Loucy (cell line): Measurements from ENCODE around the gene RASA4.
"Not testable (repeated sequence)": the region's sequence is repeated elsewhere in the genome, so short reads cannot be mapped to it uniquely, and the experiment has no call there.

Source experiments
- H2AFZ ChIP-seq: fragments of 200-600 bp; sonication (generic); 2 replicates; pipeline ENCODE4 v1.6.0; 2016; ENCODE audit warnings: antibody characterized with exemption, mild to moderate bottlenecking, low read length, moderate library complexity
- H3F3A ChIP-seq: fragments of 200-600 bp; 2 replicates; pipeline ENCODE4 v1.6.0; 2016; ENCODE audit warnings: antibody characterized with exemption, low read depth, mild to moderate bottlenecking
- H3K27me3 ChIP-seq: fragments of 200-600 bp; sonication (generic); 2 replicates; pipeline ENCODE4 v1.6.1; 2014; ENCODE audit warnings: low read length, mild to moderate bottlenecking; ENCODE audit not compliant: insufficient read depth, poor library complexity, severe bottlenecking
- H3K36me3 ChIP-seq: fragments of 200-600 bp; sonication (generic); 2 replicates; pipeline ENCODE4 v1.6.1; 2016; ENCODE audit warnings: low read length; ENCODE audit not compliant: insufficient read depth
- H3K4me1 ChIP-seq: fragments of 200-600 bp; sonication (generic); 2 replicates; pipeline ENCODE4 v1.5.1; 2014; ENCODE audit warnings: low read length, mild to moderate bottlenecking; ENCODE audit not compliant: insufficient read depth, poor library complexity, severe bottlenecking
- H3K4me2 ChIP-seq: fragments of 200-600 bp; sonication (generic); 2 replicates; pipeline ENCODE4 v1.6.0; 2014; ENCODE audit warnings: antibody characterized with exemption, low read length, low read depth, mild to moderate bottlenecking; ENCODE audit not compliant: poor library complexity, severe bottlenecking
- H3K4me3 ChIP-seq: fragments of 200-600 bp; sonication (generic); 2 replicates; pipeline ENCODE4 v1.5.1; 2014; ENCODE audit warnings: low read length, mild to moderate bottlenecking, mixed read lengths; ENCODE audit not compliant: poor library complexity, severe bottlenecking
- H3K79me2 ChIP-seq: fragments of 200-600 bp; sonication (generic); 2 replicates; pipeline ENCODE4 v1.6.1; 2014; ENCODE audit warnings: low read length; ENCODE audit not compliant: insufficient read depth
- H3K9ac ChIP-seq: fragments of 200-600 bp; sonication (generic); 2 replicates; pipeline ENCODE4 v1.6.0; 2014; ENCODE audit warnings: mild to moderate bottlenecking, low read depth, low read length, moderate library complexity; ENCODE audit not compliant: poor library complexity, severe bottlenecking
- H3K9me2 ChIP-seq: fragments of 200-600 bp; sonication (generic); replicated peaks from 2 replicates; pipeline ENCODE4 v1.6.1; 2016; ENCODE audit warnings: low read depth, low read length, mixed read lengths
- H3K9me3 ChIP-seq: fragments of 200-600 bp; sonication (generic); 2 replicates; pipeline ENCODE4 v1.6.1; 2014; ENCODE audit warnings: mild to moderate bottlenecking, antibody characterized with exemption, low read length, low read depth; ENCODE audit not compliant: insufficient read depth
- H4K20me1 ChIP-seq: fragments of 200-600 bp; sonication (generic); 2 replicates; pipeline ENCODE4 v1.6.0; 2014; ENCODE audit warnings: antibody characterized with exemption, low read length, mild to moderate bottlenecking; ENCODE audit not compliant: insufficient read depth, poor library complexity, severe bottlenecking

RASA4 gene

GRCh38 chr7:102543596-102543995 lies 73.0 kb downstream of the RASA4 start, which contains the start of gene UPK3BL2:
Gene UPK3BL2 (minus strand): TSS chr7:102543696. CDS start chr7:102543636, 60 bp downstream.
- not testable (repeated sequence) for H3K9me3 ChIP-seq, H4K20me1 ChIP-seq, H3K4me2 ChIP-seq, H3K4me3 ChIP-seq, H2AFZ ChIP-seq, H3K79me2 ChIP-seq, H3K27me3 ChIP-seq, H3F3A ChIP-seq, H3K9me2 ChIP-seq, H3K9ac ChIP-seq, H3K36me3 ChIP-seq, H3K4me1 ChIP-seq

GRCh38 chr7:102542771-102543170 lies 73.8 kb downstream of the RASA4 start:
- not testable (repeated sequence) for H2AFZ ChIP-seq, H3K4me2 ChIP-seq

GRCh38 chr7:102542083-102542482 lies 74.5 kb downstream of the RASA4 start:
- H3K9me3 ChIP-seq, H3K4me3 ChIP-seq, H3K27me3 ChIP-seq, H3K4me1 ChIP-seq, H2AFZ ChIP-seq, H3K9me2 ChIP-seq, H3K36me3 ChIP-seq, H3K79me2 ChIP-seq, H3K4me2 ChIP-seq, H3F3A ChIP-seq, H4K20me1 ChIP-seq, H3K9ac ChIP-seq: not testable (repeated sequence)

More at GRCh38 chr7:102542771-102543170, 73.8 kb downstream of the RASA4 start:
- H3K9me3 ChIP-seq, H3K9me2 ChIP-seq, H3K4me1 ChIP-seq, H4K20me1 ChIP-seq, H3K27me3 ChIP-seq, H3K9ac ChIP-seq, H3K79me2 ChIP-seq, H3K4me3 ChIP-seq, H3F3A ChIP-seq, H3K36me3 ChIP-seq: not testable (repeated sequence)

GRCh38 chr7:102540604-102541003 lies 76.0 kb downstream of the RASA4 start:
- not testable (repeated sequence) for H4K20me1 ChIP-seq, H3K36me3 ChIP-seq, H3K4me2 ChIP-seq, H3K4me1 ChIP-seq, H2AFZ ChIP-seq, H3K9me3 ChIP-seq, H3K27me3 ChIP-seq, H3K4me3 ChIP-seq, H3K9me2 ChIP-seq, H3F3A ChIP-seq, H3K9ac ChIP-seq, H3K79me2 ChIP-seq

- not testable (repeated sequence) for H3K4me1 ChIP-seq, H3K9me2 ChIP-seq, H3K4me2 ChIP-seq, H3F3A ChIP-seq, H3K9ac ChIP-seq, H3K79me2 ChIP-seq, H4K20me1 ChIP-seq, H3K9me3 ChIP-seq, H3K36me3 ChIP-seq, H3K27me3 ChIP-seq, H3K4me3 ChIP-seq, H2AFZ ChIP-seq
Measured at GRCh38 chr7:102535062-102535615, 81.4 kb downstream of the RASA4 start.

GRCh38 chr7:102532127-102532526 lies 84.4 kb downstream of the RASA4 start:
- H4K20me1 ChIP-seq, H3F3A ChIP-seq, H3K4me2 ChIP-seq, H3K9ac ChIP-seq, H3K9me3 ChIP-seq, H3K27me3 ChIP-seq, H3K79me2 ChIP-seq, H3K4me1 ChIP-seq, H3K9me2 ChIP-seq, H3K36me3 ChIP-seq, H3K4me3 ChIP-seq, H2AFZ ChIP-seq: not testable (repeated sequence)

- H3K79me2 ChIP-seq, H3K9ac ChIP-seq, H3K4me3 ChIP-seq, H3K4me1 ChIP-seq, H4K20me1 ChIP-seq, H2AFZ ChIP-seq, H3K9me3 ChIP-seq, H3K4me2 ChIP-seq, H3K36me3 ChIP-seq, H3F3A ChIP-seq, H3K9me2 ChIP-seq, H3K27me3 ChIP-seq: not testable (repeated sequence)
Measured at GRCh38 chr7:102531583-102531982, 85.0 kb downstream of the RASA4 start.
